HepG2 (cell line): ENCODE results near the gene BBOF1. TPM values are rescaled to one million over a fixed set of nuclear protein-coding genes. Genes with fewer than 3 reads are reported as not detected.

Experiments used
- ARID2 ChIP-seq: sonication (generic); formaldehyde crosslinking; IDR thresholded peaks from 2 replicates; pipeline ENCODE4 v1.8.1; 2022; ENCODE audit warnings: mild to moderate bottlenecking, missing genetic modification reagents, borderline replicate concordance
- ARNT2 ChIP-seq: sonication (generic); formaldehyde crosslinking; IDR thresholded peaks from 2 replicates; pipeline ENCODE4 v1.8.0; 2022; ENCODE audit warnings: mild to moderate bottlenecking, low read depth, missing genetic modification reagents, moderate library complexity
- GFI1 ChIP-seq: sonication (generic); formaldehyde crosslinking; IDR thresholded peaks from 2 replicates; pipeline ENCODE4 v1.5.0; 2020; ENCODE audit warnings: missing genetic modification reagents, mild to moderate bottlenecking, borderline replicate concordance
- HMG20B ChIP-seq: conservative IDR thresholded peaks from 2 replicates; pipeline ENCODE4 v1.6.1; 2016; ENCODE audit warnings: missing genetic modification reagents, missing compliant biosample characterization
- HNRNPH1 ChIP-seq: fragments of 200-400 bp; formaldehyde crosslinking; optimal IDR thresholded peaks from 2 replicates; pipeline ENCODE3; 2017; ENCODE audit warnings: mild to moderate bottlenecking, low read depth, low read length
- HOXA3 ChIP-seq: sonication (generic); formaldehyde crosslinking; IDR thresholded peaks from 2 replicates; pipeline ENCODE4 v1.5.0; 2020; ENCODE audit warnings: missing genetic modification reagents
- IKZF1 ChIP-seq: fragments of 450-650 bp; IDR thresholded peaks from 2 replicates; pipeline ENCODE4 v1.7.1; 2016
- KDM5B ChIP-seq: sonication (generic); formaldehyde crosslinking; IDR thresholded peaks from 2 replicates; pipeline ENCODE4 v1.4.0; 2020; ENCODE audit warnings: missing genetic modification reagents, mild to moderate bottlenecking, borderline replicate concordance
- NKX3-1 ChIP-seq: sonication (generic); formaldehyde crosslinking; IDR thresholded peaks from 2 replicates; pipeline ENCODE4 v1.5.0; 2020; ENCODE audit warnings: missing genetic modification reagents
- NR2F1 ChIP-seq, 2 experiments: fragments of 450-650 bp in 1 of 2; formaldehyde crosslinking in 1 of 2; IDR thresholded peaks; 2 replicates each; pipeline versions ENCODE4 v1.5.0 to v1.6.1; 2016 to 2020; ENCODE audit warnings: mild to moderate bottlenecking in 1 of 2, missing compliant biosample characterization in 1 of 2, missing genetic modification reagents in 1 of 2, moderate library complexity in 1 of 2
- SCMH1 ChIP-seq: sonication (generic); formaldehyde crosslinking; IDR thresholded peaks from 2 replicates; pipeline ENCODE4 v1.9.0; 2021; ENCODE audit warnings: missing genetic modification reagents, mild to moderate bottlenecking, borderline replicate concordance
- SNRNP70 ChIP-seq: fragments of 200-400 bp; formaldehyde crosslinking; IDR thresholded peaks from 2 replicates; pipeline ENCODE4 v1.6.1; 2017; ENCODE audit warnings: mild to moderate bottlenecking, low read depth, low read length, moderate library complexity
- ZNF501 ChIP-seq: sonication (generic); formaldehyde crosslinking; IDR thresholded peaks from 2 replicates; pipeline ENCODE4 v1.5.1; 2020; ENCODE audit warnings: mild to moderate bottlenecking, moderate library complexity, missing genetic modification reagents
- ZNF563 ChIP-seq: sonication (generic); formaldehyde crosslinking; IDR thresholded peaks from 2 replicates; pipeline ENCODE4 v1.8.0; 2022; ENCODE audit warnings: mild to moderate bottlenecking, moderate library complexity, missing genetic modification reagents
- ZNF598 ChIP-seq: sonication (generic); formaldehyde crosslinking; IDR thresholded peaks from 2 replicates; pipeline ENCODE4 v1.5.1; 2020; ENCODE audit warnings: mild to moderate bottlenecking, missing genetic modification reagents, borderline replicate concordance
- polyA plus RNA-seq, 8 experiments: library from polyadenylated mRNA; depleted of rRNA in 3 of 8; stranded (reverse) in 7 of 8; unstranded in 1 of 8; fragments of >200 nt; fragmentation: Illumina TruSeq in 4 of 8; extraction: Trizol in 4 of 8; gene quantifications; 2 replicates each; pipeline versions ENCODE4 v1.2.1 to v1.2.3, GENCODE V29; 2011 to 2016; ENCODE audit warnings: low read depth in 4 of 8, missing spikeins in 1 of 8, mixed read lengths in 1 of 8; ENCODE audit not compliant: insufficient read depth in 1 of 8
- total RNA-seq, 5 experiments: library from RNA; depleted of rRNA; stranded (reverse); fragments of >200 nt; fragmentation: Illumina TruSeq; extraction: Trizol; gene quantifications; 2 replicates each; pipeline ENCODE4 v1.2.3, GENCODE V29; 2016; ENCODE audit warnings: low read depth in 1 of 5
- TF ChIP-seq, protein P1 (sequence below): sonication (generic); formaldehyde crosslinking; IDR thresholded peaks from 2 replicates; pipeline ENCODE4 v1.5.1; 2020; ENCODE audit warnings: missing genetic modification reagents, mild to moderate bottlenecking, borderline replicate concordance
- TF ChIP-seq, protein P2 (sequence below): IDR thresholded peaks from 2 replicates; pipeline ENCODE4 v1.6.1; 2012; ENCODE audit warnings: inconsistent platforms
- TF ChIP-seq, protein P3 (sequence below): sonication (generic); formaldehyde crosslinking; IDR thresholded peaks from 2 replicates; pipeline ENCODE4; 2020; ENCODE audit warnings: missing genetic modification reagents, mild to moderate bottlenecking, borderline replicate concordance
- TF ChIP-seq, protein P4 (sequence below): sonication (generic); formaldehyde crosslinking; IDR thresholded peaks from 2 replicates; pipeline ENCODE4 v1.5.0; 2020; ENCODE audit warnings: mild to moderate bottlenecking, missing genetic modification reagents
- TF ChIP-seq, protein P5 (sequence below): sonication (generic); formaldehyde crosslinking; IDR thresholded peaks from 2 replicates; pipeline ENCODE4 v1.5.0; 2020; ENCODE audit warnings: mild to moderate bottlenecking, low read depth, missing genetic modification reagents, borderline replicate concordance
- TF ChIP-seq, protein P6 (sequence below): fragments of 450-650 bp; IDR thresholded peaks from 2 replicates; pipeline ENCODE4 v1.6.1; 2016

The BBOF1 gene
- total and polyA plus RNA-seq, 2 of the 13 experiments (the other 11 are each of a cell fraction or from before 2014, with no cell fraction given) = 1.6 to 2.3 TPM

DNA sequence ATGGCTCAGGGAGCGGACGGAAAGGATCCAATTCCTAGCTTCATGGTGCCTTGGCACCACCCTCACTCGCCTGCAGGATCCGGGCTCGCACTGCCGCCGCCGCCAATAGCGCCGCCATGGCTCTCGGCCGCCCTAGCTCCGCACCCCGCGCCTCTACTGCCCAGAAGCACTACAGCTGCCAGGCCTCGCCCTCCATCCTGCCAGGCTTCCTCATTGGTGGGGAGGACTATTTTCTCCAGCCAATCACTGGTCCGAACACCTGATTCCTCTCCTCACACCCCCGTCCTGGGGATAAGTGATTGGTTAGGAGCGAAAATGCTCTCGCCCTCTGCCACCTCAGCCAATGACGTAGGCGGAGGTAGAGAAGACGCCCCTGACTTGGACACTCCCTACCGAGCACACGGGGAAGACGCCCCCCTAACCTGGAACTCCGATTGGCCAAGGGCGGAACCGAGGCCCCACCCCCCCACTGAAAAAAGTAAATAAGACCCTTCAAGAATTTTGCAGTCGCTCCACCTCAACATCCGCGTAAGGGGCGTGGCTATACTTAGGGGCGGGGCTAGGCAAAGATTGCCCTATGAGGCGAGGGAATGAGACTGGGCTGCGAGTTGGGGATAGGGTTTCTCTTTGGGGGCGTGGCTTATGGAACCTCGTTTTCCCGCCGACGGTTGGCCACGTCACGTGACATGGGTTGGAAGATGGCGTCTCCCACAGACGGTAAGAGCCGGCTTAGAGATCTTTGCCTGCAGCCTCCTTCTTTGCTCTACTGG lies 65.3 kb downstream of the BBOF1 start, which contains the start of the genes ALDH6A1 and LIN52 (continued):
- TF ChIP-seq, protein P1, sequence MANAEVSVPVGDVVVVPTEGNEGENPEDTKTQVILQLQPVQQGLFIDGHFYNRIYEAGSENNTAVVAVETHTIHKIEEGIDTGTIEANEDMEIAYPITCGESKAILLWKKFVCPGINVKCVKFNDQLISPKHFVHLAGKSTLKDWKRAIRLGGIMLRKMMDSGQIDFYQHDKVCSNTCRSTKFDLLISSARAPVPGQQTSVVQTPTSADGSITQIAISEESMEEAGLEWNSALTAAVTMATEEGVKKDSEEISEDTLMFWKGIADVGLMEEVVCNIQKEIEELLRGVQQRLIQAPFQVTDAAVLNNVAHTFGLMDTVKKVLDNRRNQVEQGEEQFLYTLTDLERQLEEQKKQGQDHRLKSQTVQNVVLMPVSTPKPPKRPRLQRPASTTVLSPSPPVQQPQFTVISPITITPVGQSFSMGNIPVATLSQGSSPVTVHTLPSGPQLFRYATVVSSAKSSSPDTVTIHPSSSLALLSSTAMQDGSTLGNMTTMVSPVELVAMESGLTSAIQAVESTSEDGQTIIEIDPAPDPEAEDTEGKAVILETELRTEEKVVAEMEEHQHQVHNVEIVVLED (CRISPR knock-in tag) = peak; percentile 59
- no peak for TF ChIP-seq NR2F1 (CRISPR knock-in tag; IDR thresholded peaks at IDR 0.05)
- TF ChIP-seq, protein P2, sequence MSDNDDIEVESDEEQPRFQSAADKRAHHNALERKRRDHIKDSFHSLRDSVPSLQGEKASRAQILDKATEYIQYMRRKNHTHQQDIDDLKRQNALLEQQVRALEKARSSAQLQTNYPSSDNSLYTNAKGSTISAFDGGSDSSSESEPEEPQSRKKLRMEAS = peak; percentile 53
- peak; percentile 84; the same call in 1 of the 2 replicates for TF ChIP-seq KDM5B
- TF ChIP-seq HOXA3 = peak; percentile 45
- 0 out of 2 replicates have a peak, but pooled peaks have one; percentile 33 for TF ChIP-seq NKX3-1 (CRISPR knock-in tag)
- TF ChIP-seq ARNT2 = peak; percentile 41; the same call in 1 of the 2 replicates
- TF ChIP-seq GFI1 (CRISPR knock-in tag) = no peak
- no peak for TF ChIP-seq IKZF1
- peak; percentile 71; the same call in 1 of the 2 replicates for TF ChIP-seq ZNF563
- TF ChIP-seq HNRNPH1 = no peak
- TF ChIP-seq HMG20B (CRISPR knock-in tag) = 0 out of 2 replicates have a peak, but pooled peaks have one; percentile 26
- TF ChIP-seq, protein P3, sequence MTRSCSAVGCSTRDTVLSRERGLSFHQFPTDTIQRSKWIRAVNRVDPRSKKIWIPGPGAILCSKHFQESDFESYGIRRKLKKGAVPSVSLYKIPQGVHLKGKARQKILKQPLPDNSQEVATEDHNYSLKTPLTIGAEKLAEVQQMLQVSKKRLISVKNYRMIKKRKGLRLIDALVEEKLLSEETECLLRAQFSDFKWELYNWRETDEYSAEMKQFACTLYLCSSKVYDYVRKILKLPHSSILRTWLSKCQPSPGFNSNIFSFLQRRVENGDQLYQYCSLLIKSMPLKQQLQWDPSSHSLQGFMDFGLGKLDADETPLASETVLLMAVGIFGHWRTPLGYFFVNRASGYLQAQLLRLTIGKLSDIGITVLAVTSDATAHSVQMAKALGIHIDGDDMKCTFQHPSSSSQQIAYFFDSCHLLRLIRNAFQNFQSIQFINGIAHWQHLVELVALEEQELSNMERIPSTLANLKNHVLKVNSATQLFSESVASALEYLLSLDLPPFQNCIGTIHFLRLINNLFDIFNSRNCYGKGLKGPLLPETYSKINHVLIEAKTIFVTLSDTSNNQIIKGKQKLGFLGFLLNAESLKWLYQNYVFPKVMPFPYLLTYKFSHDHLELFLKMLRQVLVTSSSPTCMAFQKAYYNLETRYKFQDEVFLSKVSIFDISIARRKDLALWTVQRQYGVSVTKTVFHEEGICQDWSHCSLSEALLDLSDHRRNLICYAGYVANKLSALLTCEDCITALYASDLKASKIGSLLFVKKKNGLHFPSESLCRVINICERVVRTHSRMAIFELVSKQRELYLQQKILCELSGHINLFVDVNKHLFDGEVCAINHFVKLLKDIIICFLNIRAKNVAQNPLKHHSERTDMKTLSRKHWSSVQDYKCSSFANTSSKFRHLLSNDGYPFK (CRISPR knock-in tag) = peak; percentile 50; the same call in 1 of the 2 replicates
- TF ChIP-seq ZNF598 (CRISPR knock-in tag) = no peak
- no peak for TF ChIP-seq ZNF501 (CRISPR knock-in tag)
- TF ChIP-seq, protein P4, sequence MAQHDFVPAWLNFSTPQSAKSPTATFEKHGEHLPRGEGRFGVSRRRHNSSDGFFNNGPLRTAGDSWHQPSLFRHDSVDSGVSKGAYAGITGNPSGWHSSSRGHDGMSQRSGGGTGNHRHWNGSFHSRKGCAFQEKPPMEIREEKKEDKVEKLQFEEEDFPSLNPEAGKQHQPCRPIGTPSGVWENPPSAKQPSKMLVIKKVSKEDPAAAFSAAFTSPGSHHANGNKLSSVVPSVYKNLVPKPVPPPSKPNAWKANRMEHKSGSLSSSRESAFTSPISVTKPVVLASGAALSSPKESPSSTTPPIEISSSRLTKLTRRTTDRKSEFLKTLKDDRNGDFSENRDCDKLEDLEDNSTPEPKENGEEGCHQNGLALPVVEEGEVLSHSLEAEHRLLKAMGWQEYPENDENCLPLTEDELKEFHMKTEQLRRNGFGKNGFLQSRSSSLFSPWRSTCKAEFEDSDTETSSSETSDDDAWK (CRISPR knock-in tag) = no peak
- TF ChIP-seq SCMH1 (CRISPR knock-in tag) = no peak
- no peak for TF ChIP-seq ARID2 (CRISPR knock-in tag)
- TF ChIP-seq, protein P5, sequence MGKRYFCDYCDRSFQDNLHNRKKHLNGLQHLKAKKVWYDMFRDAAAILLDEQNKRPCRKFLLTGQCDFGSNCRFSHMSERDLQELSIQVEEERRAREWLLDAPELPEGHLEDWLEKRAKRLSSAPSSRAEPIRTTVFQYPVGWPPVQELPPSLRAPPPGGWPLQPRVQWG = no peak
- TF ChIP-seq, protein P6, sequence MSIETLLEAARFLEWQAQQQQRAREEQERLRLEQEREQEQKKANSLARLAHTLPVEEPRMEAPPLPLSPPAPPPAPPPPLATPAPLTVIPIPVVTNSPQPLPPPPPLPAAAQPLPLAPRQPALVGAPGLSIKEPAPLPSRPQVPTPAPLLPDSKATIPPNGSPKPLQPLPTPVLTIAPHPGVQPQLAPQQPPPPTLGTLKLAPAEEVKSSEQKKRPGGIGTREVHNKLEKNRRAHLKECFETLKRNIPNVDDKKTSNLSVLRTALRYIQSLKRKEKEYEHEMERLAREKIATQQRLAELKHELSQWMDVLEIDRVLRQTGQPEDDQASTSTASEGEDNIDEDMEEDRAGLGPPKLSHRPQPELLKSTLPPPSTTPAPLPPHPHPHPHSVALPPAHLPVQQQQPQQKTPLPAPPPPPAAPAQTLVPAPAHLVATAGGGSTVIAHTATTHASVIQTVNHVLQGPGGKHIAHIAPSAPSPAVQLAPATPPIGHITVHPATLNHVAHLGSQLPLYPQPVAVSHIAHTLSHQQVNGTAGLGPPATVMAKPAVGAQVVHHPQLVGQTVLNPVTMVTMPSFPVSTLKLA = peak; percentile 79
- TF ChIP-seq SNRNP70 = no peak
